Lung (tissue), 12 donors: ENCODE measurements around the gene GPS1. TPM values are rescaled to one million over a fixed set of nuclear protein-coding genes. Genes with fewer than 3 reads are reported as not detected.

Source experiments
- ATAC-seq: fragments of 200-7000 bp; cut with Tn5 transposase; one replicate; pipeline ENCODE4 v1.9.1; 2020; ENCODE audit warnings: moderate number of reproducible peaks; ENCODE audit not compliant: insufficient read depth, low FRiP score
- DNase-seq, 3 donors: peaks; one replicate each; pipeline ENCODE4 v3.0.0-alpha.2; 2013 to 2017
- H3K27ac ChIP-seq, 2 donors: one replicate each; pipeline ENCODE4 v1.5.1; 2013; ENCODE audit warnings: mild to moderate bottlenecking in 2 of 2, moderate library complexity in 2 of 2, control low read depth in 1 of 2, inconsistent platforms in 1 of 2, low read depth in 1 of 2, low read length in 1 of 2
- H3K27me3 ChIP-seq, 3 donors: one replicate each; pipeline ENCODE4 v1.5.1; 2013; ENCODE audit warnings: low read length in 2 of 3; ENCODE audit not compliant: control insufficient read depth in 3 of 3, insufficient read depth in 3 of 3
- H3K36me3 ChIP-seq, 4 donors: one replicate each; pipeline ENCODE4 v1.5.1; 2013; ENCODE audit warnings: low read length in 4 of 4, mild to moderate bottlenecking in 1 of 4, moderate library complexity in 1 of 4; ENCODE audit not compliant: control insufficient read depth in 4 of 4, insufficient read depth in 4 of 4
- H3K4me1 ChIP-seq, 5 donors: one replicate each; pipeline ENCODE4 v1.5.1; 2013; ENCODE audit warnings: low read length in 5 of 5, mild to moderate bottlenecking in 2 of 5, moderate library complexity in 1 of 5; ENCODE audit not compliant: control insufficient read depth in 5 of 5, insufficient read depth in 5 of 5
- H3K4me3 ChIP-seq: one replicate; pipeline ENCODE4 v1.5.1; 2013; ENCODE audit warnings: mild to moderate bottlenecking, control low read depth, moderate library complexity
- H3K9ac ChIP-seq, 2 donors: one replicate each; pipeline ENCODE4 v1.5.1; 2013; ENCODE audit warnings: low read length in 2 of 2, control low read depth in 1 of 2; ENCODE audit not compliant: insufficient read depth in 1 of 2
- H3K9me3 ChIP-seq, 4 donors: one replicate each; pipeline ENCODE4 v1.5.1; 2013; ENCODE audit warnings: low read length in 3 of 4, mild to moderate bottlenecking in 1 of 4, moderate library complexity in 1 of 4; ENCODE audit not compliant: control insufficient read depth in 4 of 4, insufficient read depth in 3 of 4
- WGBS, 2 donors: extraction: QIAGEN DNeasy Blood & Tissue Kit; methylation state at CpG; one replicate each; pipeline ENCODE4 v1.1.7; 2013; 5-methylcytosine and 5-hydroxymethylcytosine counted together
- polyA plus RNA-seq, 2 donors: library from polyadenylated mRNA; stranded (reverse); fragments of 200-250 nt; gene quantifications; one replicate each; pipeline ENCODE4 v1.2.1, GENCODE V29; 2013
- total RNA-seq, 2 donors: library from RNA; depleted of rRNA in 1 of 2; stranded (reverse); fragments of >200 nt in 1 of 2; gene quantifications; one replicate each; pipeline ENCODE4 v1.2.1, GENCODE V29; 2014 to 2021
- TF ChIP-seq, protein P1 (sequence below): IDR thresholded peaks from 2 replicates; pipeline ENCODE4 v1.5.1; 2012; ENCODE audit warnings: mild to moderate bottlenecking; ENCODE audit errors: control extremely low read depth, extremely low read depth
- donor health status: control.
- donor health status: control.
- donor health status: Bipolar disorder and iron deficiency.
- donor health status: healthy.
- donor health status: DM: yes; HTN: yes; CAD: no.

Gene GPS1
- total and polyA plus RNA-seq, 4 donors = 71.0 to 102 (median 89.4) TPM

DNA sequence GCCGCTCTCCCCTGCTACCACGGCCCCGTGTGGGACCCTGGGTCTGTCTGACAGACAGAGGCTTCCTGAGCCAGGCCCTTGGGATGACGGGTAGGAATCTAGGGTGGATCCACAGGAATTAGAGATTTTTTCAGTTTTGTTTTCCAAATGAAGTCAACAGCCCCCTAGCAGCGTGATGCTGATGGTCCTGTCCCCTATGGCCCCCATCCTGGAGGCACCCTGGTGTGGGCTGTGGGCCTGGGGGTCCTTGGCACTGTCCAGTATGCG is 44.5 kb upstream of the GPS1 start:
- H3K4me3 ChIP-seq = no peak overlapping the region
- ATAC-seq (no peak), DNase-seq (no peak)
- peaks cover 0 to 17% (median 0%) of the 10 kb centered on the region in 4 donors for H3K36me3 ChIP-seq
- no peaks in the 10 kb centered on the region for H3K27me3 ChIP-seq
- WGBS, 2 donors = 89 to 90% methylated on average over 6 of the region's 6 CpGs
- H3K9me3 ChIP-seq = no peaks in the 10 kb centered on the region
- H3K27ac ChIP-seq = no peak overlapping the region
- TF ChIP-seq, protein P1, sequence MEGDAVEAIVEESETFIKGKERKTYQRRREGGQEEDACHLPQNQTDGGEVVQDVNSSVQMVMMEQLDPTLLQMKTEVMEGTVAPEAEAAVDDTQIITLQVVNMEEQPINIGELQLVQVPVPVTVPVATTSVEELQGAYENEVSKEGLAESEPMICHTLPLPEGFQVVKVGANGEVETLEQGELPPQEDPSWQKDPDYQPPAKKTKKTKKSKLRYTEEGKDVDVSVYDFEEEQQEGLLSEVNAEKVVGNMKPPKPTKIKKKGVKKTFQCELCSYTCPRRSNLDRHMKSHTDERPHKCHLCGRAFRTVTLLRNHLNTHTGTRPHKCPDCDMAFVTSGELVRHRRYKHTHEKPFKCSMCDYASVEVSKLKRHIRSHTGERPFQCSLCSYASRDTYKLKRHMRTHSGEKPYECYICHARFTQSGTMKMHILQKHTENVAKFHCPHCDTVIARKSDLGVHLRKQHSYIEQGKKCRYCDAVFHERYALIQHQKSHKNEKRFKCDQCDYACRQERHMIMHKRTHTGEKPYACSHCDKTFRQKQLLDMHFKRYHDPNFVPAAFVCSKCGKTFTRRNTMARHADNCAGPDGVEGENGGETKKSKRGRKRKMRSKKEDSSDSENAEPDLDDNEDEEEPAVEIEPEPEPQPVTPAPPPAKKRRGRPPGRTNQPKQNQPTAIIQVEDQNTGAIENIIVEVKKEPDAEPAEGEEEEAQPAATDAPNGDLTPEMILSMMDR = no peak
- no peak overlapping the region for H3K9ac ChIP-seq
- peaks cover 3 to 22% (median 8%) of the 10 kb centered on the region in 5 donors for H3K4me1 ChIP-seq

DNA sequence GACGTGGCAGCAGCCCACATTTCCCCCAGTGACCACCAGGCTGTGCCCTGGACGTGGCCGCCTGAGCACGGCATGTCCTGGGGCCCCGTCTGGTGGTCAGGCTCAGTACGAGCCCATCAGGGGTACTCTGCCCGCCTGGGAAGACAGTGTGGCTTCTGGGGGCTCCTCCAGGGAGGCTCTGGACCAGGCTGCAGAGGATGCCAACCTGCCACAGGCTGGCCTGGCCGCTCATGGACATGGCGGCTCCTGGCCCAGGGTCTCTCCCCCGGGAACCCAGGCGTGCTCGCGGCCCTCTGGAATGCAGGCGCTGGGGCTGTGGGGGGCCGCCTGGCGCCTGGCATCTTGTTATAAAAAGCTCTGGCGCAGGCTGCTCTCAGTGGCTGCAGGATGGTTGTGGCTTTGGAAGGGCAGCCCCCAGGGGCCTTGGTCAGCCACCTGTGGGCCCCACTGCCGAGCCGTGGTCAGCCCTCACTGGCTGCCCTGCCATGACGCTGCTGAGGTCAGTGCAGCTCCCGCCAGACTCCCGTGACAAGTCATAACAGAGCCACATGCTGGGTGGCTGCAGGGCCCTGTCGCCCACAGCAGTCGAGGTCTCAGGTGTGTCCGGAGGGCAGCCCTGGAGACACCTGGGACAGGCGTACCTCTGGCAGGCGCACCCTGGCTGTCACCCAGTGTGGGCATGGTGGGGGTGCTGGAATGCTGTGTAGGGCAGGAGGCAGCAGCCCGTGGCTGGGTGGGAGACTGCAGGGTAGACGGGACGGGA is 44.0 kb upstream of the GPS1 start:
- ATAC-seq (no peak), DNase-seq (no peak)
- H3K27ac ChIP-seq = no peak overlapping the region
- TF ChIP-seq, protein P1 = no peak
- H3K4me1 ChIP-seq = peaks cover 3 to 27% (median 8%) of the 10 kb centered on the region in 5 donors
- H3K36me3 ChIP-seq = peaks cover 0 to 20% (median 0%) of the 10 kb centered on the region in 4 donors
- no peaks in the 10 kb centered on the region for H3K9me3 ChIP-seq
- no peak overlapping the region for H3K4me3 ChIP-seq
- WGBS, 2 donors = 92 to 93% methylated on average over 29 to 30 of the region's 30 CpGs
- H3K9ac ChIP-seq = no peak overlapping the region
- no peaks in the 10 kb centered on the region for H3K27me3 ChIP-seq

DNA sequence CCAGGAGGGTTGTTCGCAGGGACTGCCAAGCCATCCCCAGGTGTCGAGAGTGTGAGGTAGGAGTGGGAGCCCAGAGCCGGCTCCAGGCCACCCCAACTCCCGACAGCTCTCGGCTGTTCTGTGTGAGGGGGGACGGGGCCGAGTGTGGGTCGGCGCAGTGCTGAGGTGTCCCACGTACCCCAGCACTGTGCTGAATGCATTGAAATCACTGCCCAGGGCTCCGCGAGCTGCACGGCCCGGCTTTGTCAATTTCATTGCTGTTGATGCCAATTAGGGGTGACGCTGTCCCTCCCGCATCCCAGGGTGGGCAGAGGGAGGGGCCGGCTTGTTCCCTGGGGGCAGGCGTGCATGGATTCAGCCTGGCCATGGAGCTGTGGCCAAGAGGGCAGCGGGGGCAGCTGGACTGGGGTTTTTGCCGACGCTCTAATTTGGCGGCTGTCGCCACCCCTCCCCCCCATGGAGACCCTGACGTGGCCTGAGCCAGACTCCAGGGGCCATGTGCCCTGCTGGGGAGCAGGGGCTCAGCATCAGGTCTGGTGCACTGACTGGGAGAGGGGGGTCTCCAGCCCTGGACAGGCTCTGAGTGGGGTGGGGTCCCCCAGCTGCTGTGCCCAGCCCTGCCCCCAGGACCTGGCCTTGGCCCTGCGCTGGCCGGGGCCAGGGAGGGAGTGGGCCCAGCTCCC is 43.3 kb upstream of the GPS1 start:
- DNase-seq = no peak
- peaks cover under 1 to 32% (median 3%) of the 10 kb centered on the region in 5 donors for H3K4me1 ChIP-seq
- no peak overlapping the region for H3K27ac ChIP-seq
- no peak overlapping the region for H3K9ac ChIP-seq
- ATAC-seq = no peak
- 93 to 95% methylated on average over 26 of the region's 26 CpGs for WGBS, 2 donors
- no peak overlapping the region for H3K4me3 ChIP-seq
- H3K27me3 ChIP-seq = no peaks in the 10 kb centered on the region
- TF ChIP-seq, protein P1 = no peak
- peaks cover 0 to 21% (median 0%) of the 10 kb centered on the region in 4 donors for H3K36me3 ChIP-seq
- no peaks in the 10 kb centered on the region for H3K9me3 ChIP-seq
